GM19452 (cell line): ENCODE data around the gene ALDH3A1.

Experiments used
- ATAC-seq: cut with Tn5 transposase; IDR thresholded peaks from one replicate; pipeline ENCODE4 v1.9.1; 2021; ENCODE audit not compliant: unreplicated experiment

The ALDH3A1 gene

DNA sequence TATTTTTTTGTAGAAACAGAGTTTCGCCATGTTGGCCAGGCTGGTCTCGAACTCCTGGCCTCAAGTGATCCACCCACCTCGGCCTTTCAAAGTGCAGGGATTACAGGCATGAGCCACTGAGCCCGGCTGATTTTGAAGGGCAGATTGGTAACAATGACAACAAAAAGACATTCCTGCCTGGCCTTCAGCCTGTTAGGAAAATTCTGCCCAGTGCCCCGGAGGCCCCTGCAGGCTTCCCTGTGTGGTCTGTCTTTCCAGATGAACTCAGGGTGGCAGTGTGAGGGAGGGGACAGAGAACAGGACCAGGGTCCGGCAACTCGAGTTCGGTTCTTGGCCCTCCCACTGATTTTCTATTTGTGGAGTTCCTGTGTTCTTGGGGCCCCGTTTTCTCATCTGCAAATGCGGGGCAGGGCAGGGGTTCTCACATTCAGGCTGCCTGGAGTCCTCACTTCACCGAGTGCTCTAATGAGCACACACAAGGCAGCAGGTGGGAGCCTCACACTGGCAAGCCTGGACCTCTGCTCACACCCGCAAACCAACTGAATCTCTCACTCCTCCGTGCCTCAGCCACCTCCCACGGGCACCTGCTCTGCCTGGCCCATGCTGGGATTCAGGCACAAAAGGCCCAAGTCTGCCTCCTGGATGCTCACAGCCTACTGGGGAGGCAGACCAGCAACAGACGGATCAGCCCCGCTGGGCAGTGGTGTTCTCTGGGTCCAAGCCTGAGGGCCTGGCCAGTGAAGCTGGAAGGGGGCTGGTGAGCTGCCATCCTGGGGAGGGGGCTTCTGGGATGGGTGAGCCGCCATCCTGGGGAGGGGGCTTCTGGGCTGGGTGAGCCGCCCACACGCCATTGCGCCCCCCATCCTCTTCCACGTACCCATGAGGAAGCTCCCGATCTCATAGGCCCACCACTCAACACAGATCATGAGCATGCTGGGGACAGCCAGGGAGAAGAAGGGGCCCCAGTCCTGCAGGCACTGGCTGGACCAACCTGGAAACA, 42.0 kb downstream of the ALDH3A1 start:
- no peak for ATAC-seq

GRCh38 chr17:19705201-19705600, 42.9 kb downstream of the ALDH3A1 start:
- no peak for ATAC-seq

DNA sequence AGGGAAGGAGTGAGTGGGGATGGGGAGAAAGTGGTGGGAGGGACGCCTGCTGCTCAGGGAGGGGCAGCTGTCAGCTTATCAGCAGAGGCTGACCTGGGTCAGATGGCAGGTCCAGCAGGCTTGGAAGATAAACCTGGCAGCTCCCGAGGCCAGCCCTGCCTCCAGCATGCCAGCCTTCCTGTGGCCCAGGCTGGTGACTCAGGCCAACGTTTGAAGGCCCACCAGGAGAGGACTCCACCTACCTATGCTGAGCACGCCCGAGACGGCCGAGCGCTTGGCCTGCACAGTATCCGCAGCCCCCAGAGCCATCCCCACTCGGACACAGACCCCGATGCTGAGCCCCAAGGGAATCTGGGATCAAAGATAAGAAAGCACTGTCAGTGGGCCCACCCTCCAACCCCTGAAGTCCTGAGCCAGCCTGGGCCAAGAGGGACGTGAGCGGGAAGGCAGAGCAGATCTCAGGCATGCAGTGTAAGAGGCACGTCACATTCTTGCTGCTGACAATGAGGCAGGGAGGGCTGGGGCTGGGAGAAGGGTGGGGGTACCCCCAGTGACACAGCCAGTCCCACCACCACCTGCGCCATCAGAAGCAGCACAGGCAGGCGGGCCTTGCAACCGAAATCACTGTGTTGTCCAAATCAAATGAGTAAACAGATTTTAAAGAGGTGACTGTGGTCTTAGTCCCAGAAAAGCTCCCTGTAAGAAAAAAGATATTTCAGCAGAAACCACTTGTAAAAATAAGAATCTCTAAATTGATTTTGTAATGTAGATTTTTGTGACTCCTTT, 44.1 kb downstream of the ALDH3A1 start:
- ATAC-seq = no peak

- no peak for ATAC-seq
Measured at GRCh38 chr17:19703106-19703827, 44.8 kb downstream of the ALDH3A1 start.

GRCh38 chr17:19702217-19702641, 45.9 kb downstream of the ALDH3A1 start:
- ATAC-seq = no peak
